Ecto neural progenitor cell (in vitro differentiated cells): ENCODE results near the gene CNOT8.
"Not testable (repeated sequence)": the region's sequence is repeated elsewhere in the genome, so short reads cannot be mapped to it uniquely, and the experiment has no call there.

ENCODE experiments used
- DNase-seq: peaks from one replicate; pipeline ENCODE4 v3.0.0-alpha.2; 2018; ENCODE audit warnings: low spot score

The CNOT8 gene

GRCh38 chr5:154865466-154866184 is 7.2 kb downstream of the CNOT8 start:
- no peak for DNase-seq

GRCh38 chr5:154866841-154867240 is 8.4 kb downstream of the CNOT8 start:
- no peak for DNase-seq

- DNase-seq: no peak
Observed at GRCh38 chr5:154868702-154869101, 10.3 kb downstream of the CNOT8 start.

- no peak for DNase-seq
Observed at GRCh38 chr5:154871734-154872133, 13.3 kb downstream of the CNOT8 start.

- no peak for DNase-seq
Observed at GRCh38 chr5:154873791-154874331, 15.4 kb downstream of the CNOT8 start.

- no peak for DNase-seq
Observed at GRCh38 chr5:154878642-154879335, 20.4 kb downstream of the CNOT8 start.

- DNase-seq: no peak
Observed at GRCh38 chr5:154881986-154882385, 23.6 kb downstream of the CNOT8 start.

GRCh38 chr5:154884424-154884823 is 26.0 kb downstream of the CNOT8 start:
- no peak for DNase-seq

GRCh38 chr5:154885439-154885838 is 27.0 kb downstream of the CNOT8 start:
- DNase-seq: no peak

- DNase-seq: no peak
Observed at GRCh38 chr5:154892369-154892771, 33.9 kb downstream of the CNOT8 start.

GRCh38 chr5:154893381-154893780 is 35.0 kb downstream of the CNOT8 start:
- no peak for DNase-seq

GRCh38 chr5:154895606-154896561 is 37.5 kb downstream of the CNOT8 start:
- DNase-seq: no peak

- DNase-seq: no peak
Observed at GRCh38 chr5:154896562-154897165, 38.2 kb downstream of the CNOT8 start.

GRCh38 chr5:154898210-154898609 is 39.8 kb downstream of the CNOT8 start:
- DNase-seq: no peak

GRCh38 chr5:154899151-154899816 is 40.9 kb downstream of the CNOT8 start:
- DNase-seq: no peak

GRCh38 chr5:154900066-154900465 is 41.6 kb downstream of the CNOT8 start:
- DNase-seq: no peak

GRCh38 chr5:154901276-154901675 is 42.8 kb downstream of the CNOT8 start:
- DNase-seq: no peak

GRCh38 chr5:154901913-154902312 is 43.5 kb downstream of the CNOT8 start:
- DNase-seq: no peak

GRCh38 chr5:154905601-154906000 is 47.2 kb downstream of the CNOT8 start:
- DNase-seq: not testable (repeated sequence)

GRCh38 chr5:154916874-154917273 is 58.4 kb downstream of the CNOT8 start:
- DNase-seq: no peak

- DNase-seq: no peak
Observed at GRCh38 chr5:154917757-154918156, 59.3 kb downstream of the CNOT8 start.
